ENCODE data around the gene SEPTIN6. TPM values are rescaled to one million over a fixed set of nuclear protein-coding genes. Genes with fewer than 3 reads are reported as not detected.

SEPTIN6 gene
- total RNA-seq, 1 donor from 2014 or later = 32.0 TPM

DNA sequence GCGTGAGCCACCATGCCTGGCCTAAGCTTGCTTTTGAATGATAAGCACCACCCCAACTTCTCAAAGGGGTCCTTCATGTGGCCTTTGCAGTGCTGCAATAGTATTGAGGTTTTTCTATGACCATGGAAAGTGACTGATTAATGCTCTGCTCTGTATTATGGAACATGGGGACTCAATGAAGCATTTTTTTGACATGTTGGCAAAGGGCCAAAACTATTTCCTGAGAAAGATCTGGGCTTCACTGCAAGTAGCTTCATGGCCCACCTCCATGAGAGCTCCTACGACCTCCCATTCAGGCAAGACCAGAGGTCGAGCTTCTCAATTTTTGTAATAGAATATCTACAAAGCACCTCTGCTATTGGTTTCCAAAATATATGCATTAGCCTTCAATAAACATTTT is 16.7 kb upstream of the SEPTIN6 start:
- Histone ChIP-seq H3K27me3 (ENCODE audit: control insufficient read depth, insufficient read depth, low read length) (no peaks in the 10 kb centered on the region), H3K36me3 (ENCODE audit: control insufficient read depth, insufficient read depth, low read length) (no peaks in the 10 kb centered on the region), H3K4me3 (ENCODE audit: low read depth, low read length) (no peak overlapping the region)
- TF ChIP-seq, protein P1, sequence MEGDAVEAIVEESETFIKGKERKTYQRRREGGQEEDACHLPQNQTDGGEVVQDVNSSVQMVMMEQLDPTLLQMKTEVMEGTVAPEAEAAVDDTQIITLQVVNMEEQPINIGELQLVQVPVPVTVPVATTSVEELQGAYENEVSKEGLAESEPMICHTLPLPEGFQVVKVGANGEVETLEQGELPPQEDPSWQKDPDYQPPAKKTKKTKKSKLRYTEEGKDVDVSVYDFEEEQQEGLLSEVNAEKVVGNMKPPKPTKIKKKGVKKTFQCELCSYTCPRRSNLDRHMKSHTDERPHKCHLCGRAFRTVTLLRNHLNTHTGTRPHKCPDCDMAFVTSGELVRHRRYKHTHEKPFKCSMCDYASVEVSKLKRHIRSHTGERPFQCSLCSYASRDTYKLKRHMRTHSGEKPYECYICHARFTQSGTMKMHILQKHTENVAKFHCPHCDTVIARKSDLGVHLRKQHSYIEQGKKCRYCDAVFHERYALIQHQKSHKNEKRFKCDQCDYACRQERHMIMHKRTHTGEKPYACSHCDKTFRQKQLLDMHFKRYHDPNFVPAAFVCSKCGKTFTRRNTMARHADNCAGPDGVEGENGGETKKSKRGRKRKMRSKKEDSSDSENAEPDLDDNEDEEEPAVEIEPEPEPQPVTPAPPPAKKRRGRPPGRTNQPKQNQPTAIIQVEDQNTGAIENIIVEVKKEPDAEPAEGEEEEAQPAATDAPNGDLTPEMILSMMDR (IDR thresholded peaks at IDR 0.05; ENCODE audit: insufficient read depth, low read length, poor library complexity, severe bottlenecking) = no peak
- no peak for DNase-seq (ENCODE audit: low read depth)

DNA sequence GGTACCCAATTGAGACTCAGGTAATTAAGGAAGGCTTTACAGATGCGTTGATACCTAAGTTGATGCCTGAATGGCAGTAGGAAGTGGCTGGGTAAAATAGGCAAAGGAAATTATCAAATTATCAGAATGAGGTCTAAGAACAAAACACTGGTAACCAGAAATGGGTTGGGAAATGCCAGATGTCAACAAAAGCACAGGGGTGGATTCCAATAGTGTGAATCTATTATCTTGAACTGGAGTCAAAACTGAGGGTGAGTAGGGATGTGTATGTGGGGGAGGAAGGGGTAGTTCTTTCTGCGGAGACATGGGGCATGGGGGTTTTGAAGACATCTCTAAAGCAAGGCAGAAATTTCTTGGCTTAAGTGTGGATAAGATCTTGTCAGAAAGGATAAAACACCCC is 16.0 kb upstream of the SEPTIN6 start:
- Histone ChIP-seq H3K36me3 (ENCODE audit: control insufficient read depth, insufficient read depth, low read length) (no peaks in the 10 kb centered on the region), H3K4me3 (ENCODE audit: low read depth, low read length) (no peak overlapping the region), H3K27me3 (ENCODE audit: control insufficient read depth, insufficient read depth, low read length) (no peaks in the 10 kb centered on the region)
- TF ChIP-seq, protein P1 (IDR thresholded peaks at IDR 0.05; ENCODE audit: insufficient read depth, low read length, poor library complexity, severe bottlenecking) = no peak
- no peak for DNase-seq (ENCODE audit: low read depth)

DNA sequence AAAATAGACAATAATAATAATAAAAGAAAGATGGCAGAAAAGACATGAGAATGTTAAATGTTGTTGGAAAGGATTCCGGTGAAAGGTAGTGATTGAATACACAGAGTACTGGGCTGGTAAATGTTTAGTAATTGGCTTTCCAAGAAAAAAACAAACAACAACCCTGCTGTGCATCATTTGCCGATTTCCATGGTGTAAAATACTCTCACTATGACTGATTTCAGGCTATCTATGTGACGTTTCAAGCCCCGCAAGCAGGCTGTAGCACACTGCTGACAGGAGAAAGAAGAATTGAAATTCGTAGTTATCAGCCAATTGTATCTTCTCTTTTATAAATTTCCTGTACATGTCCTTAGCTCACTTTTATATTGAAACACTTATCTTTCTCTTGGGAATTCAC is 13.6 kb upstream of the SEPTIN6 start:
- Histone ChIP-seq H3K27me3 (ENCODE audit: control insufficient read depth, insufficient read depth, low read length) (no peaks in the 10 kb centered on the region), H3K36me3 (ENCODE audit: control insufficient read depth, insufficient read depth, low read length) (no peaks in the 10 kb centered on the region), H3K4me3 (ENCODE audit: low read depth, low read length) (no peak overlapping the region)
- TF ChIP-seq, protein P1 (IDR thresholded peaks at IDR 0.05; ENCODE audit: insufficient read depth, low read length, poor library complexity, severe bottlenecking) = no peak
- no peak for DNase-seq (ENCODE audit: low read depth)

DNA sequence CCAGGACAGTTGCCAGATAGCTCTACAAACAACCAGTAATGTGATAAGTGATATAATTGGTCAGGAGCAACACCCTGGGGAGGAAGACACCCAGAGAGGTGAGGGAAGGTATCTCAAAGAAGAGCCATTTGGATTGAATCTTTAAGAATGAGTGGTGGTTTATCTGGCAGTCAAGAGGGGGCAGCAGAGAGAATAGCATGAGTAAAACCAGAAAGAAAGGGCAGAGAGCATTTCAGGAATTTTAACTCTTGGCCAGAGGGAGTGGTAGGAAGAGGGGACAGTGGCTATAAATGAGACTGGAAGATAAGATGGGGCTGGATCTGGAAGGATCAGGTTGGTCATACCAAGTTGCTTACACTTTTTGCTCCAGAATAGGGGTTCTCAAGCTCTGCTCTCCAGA is 5.9 kb upstream of the SEPTIN6 start:
- no peaks in the 10 kb centered on the region for H3K27me3 ChIP-seq (ENCODE audit: control insufficient read depth, insufficient read depth, low read length)
- H3K4me3 ChIP-seq (ENCODE audit: low read depth, low read length) = no peak overlapping the region
- DNase-seq (ENCODE audit: low read depth) = no peak
- TF ChIP-seq, protein P1 (IDR thresholded peaks at IDR 0.05; ENCODE audit: insufficient read depth, low read length, poor library complexity, severe bottlenecking) = peak; percentile 57
- H3K36me3 ChIP-seq (ENCODE audit: control insufficient read depth, insufficient read depth, low read length) = no peaks in the 10 kb centered on the region

DNA sequence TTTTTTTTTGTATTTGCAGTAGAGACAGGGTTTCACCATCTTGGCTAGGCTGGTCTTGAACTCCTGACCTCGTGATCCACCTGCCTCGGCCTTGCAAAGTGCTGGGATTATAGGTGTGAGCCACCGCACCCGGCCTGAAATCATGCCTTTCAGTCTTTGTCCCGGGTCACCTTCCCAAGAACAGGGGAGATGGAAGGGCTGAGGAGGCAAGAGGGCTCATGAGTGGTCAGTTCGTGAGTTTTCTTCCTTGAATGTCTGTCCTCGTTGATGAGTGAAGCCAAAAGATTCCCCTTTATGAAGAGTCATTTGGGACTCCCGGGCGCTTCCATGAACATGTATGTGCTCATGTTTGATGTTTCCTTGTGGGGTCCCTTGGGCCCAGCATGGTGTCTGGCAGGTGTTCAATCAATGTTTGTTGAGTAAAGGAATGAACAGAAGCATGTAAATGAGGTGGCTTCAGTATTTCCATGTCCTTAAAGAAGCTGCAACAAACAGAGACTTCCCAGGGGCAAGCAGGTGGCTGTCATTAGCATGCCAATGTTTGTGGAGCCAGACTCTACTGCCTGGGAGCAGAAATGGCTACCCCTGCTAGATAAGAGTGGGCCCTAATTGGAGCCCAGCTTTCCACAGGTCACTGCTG is 3.4 kb upstream of the SEPTIN6 start:
- H3K36me3 ChIP-seq (ENCODE audit: control insufficient read depth, insufficient read depth, low read length) = no peaks in the 10 kb centered on the region
- TF ChIP-seq, protein P1 (IDR thresholded peaks at IDR 0.05; ENCODE audit: insufficient read depth, low read length, poor library complexity, severe bottlenecking) = no peak
- H3K4me3 ChIP-seq (ENCODE audit: low read depth, low read length) = no peak overlapping the region
- no peaks in the 10 kb centered on the region for H3K27me3 ChIP-seq (ENCODE audit: control insufficient read depth, insufficient read depth, low read length)
- DNase-seq (ENCODE audit: low read depth) = no peak

DNA sequence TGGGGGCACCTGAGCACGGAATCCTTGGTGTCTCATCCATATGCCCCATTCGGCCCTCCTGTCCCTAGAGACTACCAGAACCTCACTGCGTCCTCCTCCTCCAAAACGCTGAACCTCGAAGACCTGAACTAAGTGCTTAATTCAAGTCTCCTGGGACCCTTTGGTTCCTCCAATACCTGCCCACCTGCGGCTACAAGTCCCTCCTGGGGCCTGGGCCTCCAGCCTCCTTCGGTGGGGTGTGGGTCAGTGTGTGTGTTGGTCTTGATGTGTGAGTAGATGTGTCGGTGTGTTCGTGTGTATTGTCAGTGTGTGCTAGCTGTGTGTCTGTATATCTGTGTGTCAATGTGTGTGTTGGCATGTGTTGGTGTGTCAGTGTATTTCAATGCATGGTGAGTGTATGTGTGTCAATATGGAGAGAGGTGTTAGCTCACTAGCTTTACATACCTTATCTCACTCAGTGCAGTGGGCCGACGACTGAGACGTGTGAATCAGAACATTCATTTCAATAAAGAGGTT is 2.6 kb upstream of the SEPTIN6 start:
- Histone ChIP-seq H3K36me3 (ENCODE audit: control insufficient read depth, insufficient read depth, low read length) (no peaks in the 10 kb centered on the region), H3K27me3 (ENCODE audit: control insufficient read depth, insufficient read depth, low read length) (no peaks in the 10 kb centered on the region), H3K4me3 (ENCODE audit: low read depth, low read length) (no peak overlapping the region)
- no peak for DNase-seq (ENCODE audit: low read depth)
- TF ChIP-seq, protein P1 (IDR thresholded peaks at IDR 0.05; ENCODE audit: insufficient read depth, low read length, poor library complexity, severe bottlenecking) = no peak

Data from kidney epithelial cell (primary cell).